Kidney epithelial cell (primary cell): ENCODE data around the gene TIMP3. TPM values are rescaled to one million over a fixed set of nuclear protein-coding genes. Genes with fewer than 3 reads are reported as not detected.

Experiments
- DNase-seq: peaks from one replicate; pipeline ENCODE4 v3.0.0-alpha.2; 2010; ENCODE audit warnings: low read depth
- H3K27me3 ChIP-seq: 2 replicates; pipeline ENCODE4 v1.6.0; 2011; ENCODE audit warnings: low read length; ENCODE audit not compliant: control insufficient read depth, insufficient read depth
- H3K36me3 ChIP-seq: 2 replicates; pipeline ENCODE4 v1.5.1; 2011; ENCODE audit warnings: low read length; ENCODE audit not compliant: control insufficient read depth, insufficient read depth
- H3K4me3 ChIP-seq: 2 replicates; pipeline ENCODE4 v1.5.1; 2011; ENCODE audit warnings: low read depth, mild to moderate bottlenecking, control low read depth, low read length
- CTCF ChIP-seq: IDR thresholded peaks from 2 replicates; pipeline ENCODE4 v1.5.1; 2011; ENCODE audit warnings: mild to moderate bottlenecking, moderate library complexity, low read length, control low read depth, inconsistent platforms; ENCODE audit not compliant: insufficient read depth, poor library complexity, severe bottlenecking
- total RNA-seq: library from RNA; depleted of rRNA; stranded (reverse); fragments of >200 nt; gene quantifications from 2 replicates; pipeline ENCODE4 v1.2.3, GENCODE V29; 2015

The TIMP3 gene
- total RNA-seq, 1 donor from 2014 or later, result 45.6 TPM

GRCh38 chr22:32796865-32797573 is 4.5 kb upstream of the TIMP3 start:
- no peak for DNase-seq
- H3K27me3 ChIP-seq, result peaks cover 11% of the 10 kb centered on the region
- no peak overlapping the region for H3K4me3 ChIP-seq
- peak; percentile 87 for TF ChIP-seq CTCF
- no peaks in the 10 kb centered on the region for H3K36me3 ChIP-seq

- no peaks in the 10 kb centered on the region for H3K36me3 ChIP-seq
- DNase-seq, result no peak
- H3K27me3 ChIP-seq, result peaks cover 12% of the 10 kb centered on the region
- no peak overlapping the region for H3K4me3 ChIP-seq
- no peak for TF ChIP-seq CTCF
Measured at GRCh38 chr22:32799496-32799895, 2.0 kb upstream of the TIMP3 start.

- Histone ChIP-seq H3K27me3 (peaks cover 12% of the 10 kb centered on the region), H3K36me3 (no peaks in the 10 kb centered on the region), H3K4me3 (no peak overlapping the region)
- TF ChIP-seq CTCF, result no peak
- DNase-seq, result no peak
Measured at GRCh38 chr22:32800158-32800882, 1.2 kb upstream of the TIMP3 start.

- no peak for TF ChIP-seq CTCF
- H3K27me3 ChIP-seq, result peaks cover 12% of the 10 kb centered on the region
Measured at GRCh38 chr22:32800994-32801536, 440 bp upstream of the TIMP3 start.

GRCh38 chr22:32802237-32802765 is 796 bp downstream of the TIMP3 start:
- Histone ChIP-seq H3K27me3 (peaks cover 8% of the 10 kb centered on the region), H3K36me3 (no peaks in the 10 kb centered on the region), H3K4me3 (peak overlapping the region; percentile 51)
- DNase-seq, result no peak
- TF ChIP-seq CTCF, result no peak

More at GRCh38 chr22:32800994-32801536, 440 bp upstream of the TIMP3 start:
- no peaks in the 10 kb centered on the region for H3K36me3 ChIP-seq
- H3K4me3 ChIP-seq, result peak overlapping the region; percentile 51
- no peak for DNase-seq
